ENCODE data around the gene PP2D1. TPM values are rescaled to one million over a fixed set of nuclear protein-coding genes. Genes with fewer than 3 reads are reported as not detected.

PP2D1 gene
- polyA plus RNA-seq, 3 donors = 0.41 to 0.56 TPM; not detected in 1

DNA sequence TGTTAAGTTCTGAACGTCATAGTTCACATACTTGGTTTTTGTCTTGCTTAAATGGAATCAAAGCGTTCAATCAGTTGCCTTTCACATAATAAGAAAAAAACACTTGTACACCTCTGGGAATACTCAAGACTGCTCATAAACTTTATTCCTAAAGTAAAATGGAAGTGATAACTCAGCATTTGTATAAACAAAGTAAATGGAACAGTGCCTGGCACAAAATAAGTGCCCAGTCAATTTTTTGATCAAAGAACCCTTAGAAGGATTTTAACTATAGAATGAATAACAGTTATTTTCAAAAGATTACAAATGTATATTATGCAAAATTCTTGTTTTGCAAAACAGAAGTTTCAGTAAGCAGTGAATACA is 63.9 kb downstream of the PP2D1 start:
- H3K4me1 Mint-ChIP-seq = peaks cover 38% of the 10 kb centered on the region
- TF ChIP-seq, protein P1, sequence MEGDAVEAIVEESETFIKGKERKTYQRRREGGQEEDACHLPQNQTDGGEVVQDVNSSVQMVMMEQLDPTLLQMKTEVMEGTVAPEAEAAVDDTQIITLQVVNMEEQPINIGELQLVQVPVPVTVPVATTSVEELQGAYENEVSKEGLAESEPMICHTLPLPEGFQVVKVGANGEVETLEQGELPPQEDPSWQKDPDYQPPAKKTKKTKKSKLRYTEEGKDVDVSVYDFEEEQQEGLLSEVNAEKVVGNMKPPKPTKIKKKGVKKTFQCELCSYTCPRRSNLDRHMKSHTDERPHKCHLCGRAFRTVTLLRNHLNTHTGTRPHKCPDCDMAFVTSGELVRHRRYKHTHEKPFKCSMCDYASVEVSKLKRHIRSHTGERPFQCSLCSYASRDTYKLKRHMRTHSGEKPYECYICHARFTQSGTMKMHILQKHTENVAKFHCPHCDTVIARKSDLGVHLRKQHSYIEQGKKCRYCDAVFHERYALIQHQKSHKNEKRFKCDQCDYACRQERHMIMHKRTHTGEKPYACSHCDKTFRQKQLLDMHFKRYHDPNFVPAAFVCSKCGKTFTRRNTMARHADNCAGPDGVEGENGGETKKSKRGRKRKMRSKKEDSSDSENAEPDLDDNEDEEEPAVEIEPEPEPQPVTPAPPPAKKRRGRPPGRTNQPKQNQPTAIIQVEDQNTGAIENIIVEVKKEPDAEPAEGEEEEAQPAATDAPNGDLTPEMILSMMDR (IDR thresholded peaks at IDR 0.05) = no peak
- peak overlapping the region; percentile 89 for H3K4me2 ChIP-seq (replicated peaks; ENCODE audit: extremely low read depth, low read length, poor library complexity, severe bottlenecking)
- DNase-seq = no peak
- peak overlapping the region; percentile 75 to 96 (median 95) for H3K4me3 ChIP-seq (replicated peaks in 1 of 3; ENCODE audit: low read depth in 2 of 3, low read length in 3 of 3)
- H3K4me1 ChIP-seq (ENCODE audit: control insufficient read depth in 1 of 2, insufficient read depth in 2 of 2, low read length in 2 of 2) = peaks cover 20 to 32% of the 10 kb centered on the region in 2 donors
- H3K4me3 Mint-ChIP-seq = peak overlapping the region; percentile 98
- no peaks in the 10 kb centered on the region for H3K27me3 Mint-ChIP-seq (ENCODE audit: low read depth in 3 of 3)
- H4K20me1 ChIP-seq (ENCODE audit: insufficient read depth, low read length) = peaks cover 54% of the 10 kb centered on the region
- H3K27me3 ChIP-seq (ENCODE audit: control insufficient read depth in 2 of 2, insufficient read depth in 2 of 2, low read length in 2 of 2) = no peaks in the 10 kb centered on the region
- H3K9ac ChIP-seq (ENCODE audit: insufficient read depth, low read length, poor library complexity, severe bottlenecking) = peak overlapping the region; percentile 98
- WGBS (ENCODE audit: insufficient coverage) = no CpG with 5 or more reads among the region's 2 CpGs
- peaks cover 0 to 2% (median 0%) of the 10 kb centered on the region in 7 donors for H3K9me3 Mint-ChIP-seq
- intact Hi-C loops (cut with micrococcal nuclease) = loop anchor here (5.0 kb wide), 1 partner anchor 94 kb away; the partner anchor contains the start of gene KAT2B (in 2 of the 2)
- no peaks in the 10 kb centered on the region for H3K9me3 ChIP-seq (replicated peaks in 1 of 2; ENCODE audit: control insufficient read depth in 1 of 2, insufficient read depth in 1 of 2, low read length in 2 of 2)
- peak overlapping the region; percentile 97 to 99 (median 98) for H3K27ac Mint-ChIP-seq
- H2AFZ ChIP-seq (ENCODE audit: insufficient read depth, low read depth, low read length, poor library complexity, severe bottlenecking) = peak overlapping the region; percentile 92
- peaks cover 59% of the 10 kb centered on the region for H3K79me2 ChIP-seq (ENCODE audit: insufficient read depth, low read length)
- H3K36me3 Mint-ChIP-seq = peaks cover 13 to 23% of the 10 kb centered on the region in 2 donors
- H3K36me3 ChIP-seq (replicated peaks in 1 of 2; ENCODE audit: control insufficient read depth in 1 of 2, insufficient read depth in 2 of 2, low read length in 2 of 2) = peaks cover 25 to 30% of the 10 kb centered on the region in 2 donors
- peak overlapping the region in 1 of 2 donors; percentile 98 for H3K27ac ChIP-seq (ENCODE audit: low read depth in 1 of 2, low read length in 2 of 2)

DNA sequence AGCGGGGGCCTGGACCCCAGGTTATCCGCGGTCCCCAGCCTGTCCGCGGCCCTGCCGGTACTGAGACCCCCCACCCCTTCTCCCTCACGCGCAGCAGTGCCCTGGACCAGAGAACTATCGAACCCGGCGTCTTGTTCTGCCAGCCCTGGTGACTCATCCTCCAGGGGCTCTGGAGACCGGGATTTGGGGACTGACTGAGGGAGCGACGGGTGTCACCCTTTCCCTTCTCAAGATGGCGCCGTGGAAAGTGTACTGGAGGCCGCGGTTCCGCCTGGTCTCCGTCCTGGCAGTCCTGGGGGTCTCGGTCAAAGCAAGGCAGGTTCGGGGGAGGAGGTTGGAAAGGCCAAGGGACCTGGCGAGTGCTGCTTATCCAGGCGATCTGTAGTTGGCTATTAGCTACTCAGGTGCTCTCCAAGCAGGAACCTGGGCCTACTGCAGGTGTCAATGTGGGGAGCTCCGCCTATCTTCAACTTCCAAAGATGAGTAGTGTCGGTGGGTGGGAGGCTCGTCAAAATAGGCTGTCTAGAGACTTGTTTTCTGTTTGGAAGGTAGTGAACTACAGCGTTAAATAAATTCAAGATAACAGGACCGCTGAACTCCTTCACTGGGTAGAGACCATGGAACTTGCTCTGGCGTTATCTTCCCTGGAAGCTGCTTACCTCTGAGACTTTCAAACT is 64.4 kb downstream of the PP2D1 start:
- H3K27me3 ChIP-seq (ENCODE audit: control insufficient read depth in 2 of 2, insufficient read depth in 2 of 2, low read length in 2 of 2) = no peaks in the 10 kb centered on the region
- peaks cover 54% of the 10 kb centered on the region for H3K79me2 ChIP-seq (ENCODE audit: insufficient read depth, low read length)
- Mint-ChIP-seq H3K9me3 (peaks cover 0 to 2% (median 0%) of the 10 kb centered on the region in 7 donors), H3K4me1 (peaks cover 38% of the 10 kb centered on the region), H3K27ac (peak overlapping the region; percentile 97 to 99 (median 98)), H3K36me3 (peaks cover 13 to 18% of the 10 kb centered on the region in 2 donors), H3K27me3 (ENCODE audit: low read depth in 3 of 3) (no peaks in the 10 kb centered on the region), H3K4me3 (peak overlapping the region; percentile 98)
- peak overlapping the region; percentile 98 for H3K9ac ChIP-seq (ENCODE audit: insufficient read depth, low read length, poor library complexity, severe bottlenecking)
- H3K4me2 ChIP-seq (replicated peaks; ENCODE audit: extremely low read depth, low read length, poor library complexity, severe bottlenecking) = peak overlapping the region; percentile 89
- peak; percentile 37 to 81 (median 58) for DNase-seq
- TF ChIP-seq, protein P1 (IDR thresholded peaks at IDR 0.05) = no peak
- peak overlapping the region; percentile 75 to 96 (median 95) for H3K4me3 ChIP-seq (replicated peaks in 1 of 3; ENCODE audit: low read depth in 2 of 3, low read length in 3 of 3)
- peak overlapping the region; percentile 92 for H2AFZ ChIP-seq (ENCODE audit: insufficient read depth, low read depth, low read length, poor library complexity, severe bottlenecking)
- H3K4me1 ChIP-seq (ENCODE audit: control insufficient read depth in 1 of 2, insufficient read depth in 2 of 2, low read length in 2 of 2) = peaks cover 20 to 32% of the 10 kb centered on the region in 2 donors
- intact Hi-C loops (cut with micrococcal nuclease) = loop anchor here (2.0 to 5.0 kb wide), 2 partner anchors 95 to 239 kb away; partner anchors contain the start of genes KAT2B (in 2 of the 2) and SGO1 (in 2 of the 2)
- peaks cover 21 to 24% of the 10 kb centered on the region in 2 donors for H3K36me3 ChIP-seq (replicated peaks in 1 of 2; ENCODE audit: control insufficient read depth in 1 of 2, insufficient read depth in 2 of 2, low read length in 2 of 2)
- H4K20me1 ChIP-seq (ENCODE audit: insufficient read depth, low read length) = peaks cover 49% of the 10 kb centered on the region
- WGBS (ENCODE audit: insufficient coverage) = under 1% methylated on average over 28 of the region's 30 CpGs
- peak overlapping the region; percentile 98 to 99 for H3K27ac ChIP-seq (ENCODE audit: low read depth in 1 of 2, low read length in 2 of 2)
- H3K9me3 ChIP-seq (replicated peaks in 1 of 2; ENCODE audit: control insufficient read depth in 1 of 2, insufficient read depth in 1 of 2, low read length in 2 of 2) = no peaks in the 10 kb centered on the region

Measured in CD14-positive monocyte (primary cell).